Colon (tissue), 2 donors: ENCODE measurements around the gene CYFIP2.

Experiments
- FAIRE-seq: peaks from 2 replicates; lab custom pipeline; 2012; peaks lifted over from hg19 to GRCh38; lab: Jason Lieb, UNC
- donor health status: control.
- donor health status: control.

Gene CYFIP2

DNA sequence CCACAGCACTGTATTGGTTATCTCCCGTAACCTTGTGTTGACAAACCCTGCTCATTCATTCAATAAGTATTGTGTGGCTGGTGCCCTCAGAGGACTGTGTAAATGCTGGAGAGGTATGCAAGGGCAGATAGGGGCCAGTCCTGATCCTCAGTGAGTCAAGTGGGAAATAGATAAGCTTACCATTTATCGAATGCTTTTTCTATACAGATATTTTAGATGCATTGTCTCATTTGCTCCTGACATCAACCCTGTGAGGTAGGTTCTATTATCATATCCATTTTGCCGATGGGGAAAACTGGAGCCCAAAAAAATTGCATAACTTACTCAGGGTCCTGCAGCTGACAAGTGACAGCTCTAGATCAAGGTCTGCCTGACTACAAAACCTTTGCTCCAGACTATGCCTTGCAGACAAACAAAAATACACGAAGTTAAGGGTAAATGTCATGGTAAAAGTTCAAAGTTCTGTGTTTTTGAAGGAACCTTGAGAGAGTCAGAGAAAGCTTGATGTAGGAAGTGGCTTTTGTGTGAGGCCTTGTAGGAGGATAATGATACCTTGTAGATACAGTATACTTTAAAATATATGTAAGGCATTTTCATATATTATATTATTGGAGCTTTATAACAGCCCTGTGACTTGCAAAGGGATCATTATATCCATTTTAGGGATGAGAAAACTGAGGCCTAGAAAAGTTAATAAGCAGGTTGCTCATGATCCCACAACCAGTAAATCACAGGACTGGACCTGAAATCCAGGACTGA lies 22.7 kb downstream of the CYFIP2 start:
- no peak for FAIRE-seq

DNA sequence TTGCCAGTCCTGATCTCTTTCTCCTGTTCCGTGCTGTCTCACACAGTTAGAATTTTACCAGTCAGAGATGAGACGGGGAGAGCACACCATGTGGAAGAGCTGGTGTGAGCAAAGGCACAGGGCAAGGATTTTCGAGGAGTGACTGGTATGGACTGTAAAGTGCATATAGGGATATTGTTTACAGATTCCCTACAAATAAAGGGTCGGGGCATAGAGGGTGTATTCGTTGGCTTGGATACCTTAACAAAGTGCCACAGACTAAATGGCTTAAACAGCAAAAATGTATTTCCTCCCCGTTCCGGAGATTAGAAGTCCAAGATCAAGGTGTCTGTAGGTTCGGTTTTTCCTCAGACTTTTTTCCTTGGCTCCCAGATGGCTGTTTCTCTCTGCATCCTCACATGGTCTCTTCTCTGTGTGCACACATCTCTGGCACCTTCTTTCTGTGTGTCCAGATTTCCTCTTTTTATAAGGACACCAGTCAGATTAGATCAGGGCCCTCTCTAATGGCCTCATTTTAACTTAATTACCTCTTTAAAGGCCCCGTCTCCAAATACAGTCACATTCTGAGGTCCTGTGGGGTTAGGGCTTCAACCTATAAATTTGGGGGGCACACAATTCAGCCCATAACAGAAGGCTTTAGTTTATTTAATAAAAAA lies 23.4 kb downstream of the CYFIP2 start:
- no peak for FAIRE-seq

DNA sequence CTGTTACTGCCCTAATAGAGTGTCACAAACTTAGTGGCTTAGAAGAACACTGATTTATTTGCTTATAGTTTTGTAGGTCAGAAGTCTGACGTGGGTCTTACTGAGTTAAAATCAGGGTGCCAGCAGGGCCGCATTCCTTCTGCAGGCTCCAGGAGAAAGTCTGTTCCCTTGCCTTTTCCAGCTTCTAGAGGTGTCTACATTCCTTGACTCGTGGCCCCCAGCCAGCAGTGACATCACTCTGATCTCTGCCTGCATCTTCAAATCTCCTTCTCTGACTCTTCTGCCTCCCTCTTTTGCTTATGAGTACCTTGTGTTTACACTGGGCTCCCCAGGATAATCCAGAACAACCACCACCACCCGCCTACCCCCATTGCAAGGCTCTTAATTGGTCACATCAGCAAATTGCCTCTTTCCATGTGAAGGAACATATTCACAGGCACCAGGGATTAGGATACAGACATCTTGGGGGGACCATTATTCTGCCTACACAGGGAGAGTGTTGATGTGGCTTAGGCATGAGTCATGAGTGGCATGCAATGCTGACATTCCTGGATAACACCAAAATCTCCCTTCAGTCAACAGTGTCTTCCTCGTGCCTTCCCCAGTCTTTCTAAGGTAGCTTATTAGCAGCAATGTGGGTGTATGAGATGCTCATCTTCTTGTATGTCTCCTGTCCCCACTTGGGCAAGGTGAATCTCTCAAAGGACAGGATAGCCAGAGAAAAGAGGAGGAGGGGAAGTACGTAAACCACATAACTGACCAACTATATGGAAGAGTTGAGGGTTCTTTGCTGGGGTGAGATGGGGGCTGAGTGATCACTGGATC lies 24.4 kb downstream of the CYFIP2 start:
- no peak for FAIRE-seq

DNA sequence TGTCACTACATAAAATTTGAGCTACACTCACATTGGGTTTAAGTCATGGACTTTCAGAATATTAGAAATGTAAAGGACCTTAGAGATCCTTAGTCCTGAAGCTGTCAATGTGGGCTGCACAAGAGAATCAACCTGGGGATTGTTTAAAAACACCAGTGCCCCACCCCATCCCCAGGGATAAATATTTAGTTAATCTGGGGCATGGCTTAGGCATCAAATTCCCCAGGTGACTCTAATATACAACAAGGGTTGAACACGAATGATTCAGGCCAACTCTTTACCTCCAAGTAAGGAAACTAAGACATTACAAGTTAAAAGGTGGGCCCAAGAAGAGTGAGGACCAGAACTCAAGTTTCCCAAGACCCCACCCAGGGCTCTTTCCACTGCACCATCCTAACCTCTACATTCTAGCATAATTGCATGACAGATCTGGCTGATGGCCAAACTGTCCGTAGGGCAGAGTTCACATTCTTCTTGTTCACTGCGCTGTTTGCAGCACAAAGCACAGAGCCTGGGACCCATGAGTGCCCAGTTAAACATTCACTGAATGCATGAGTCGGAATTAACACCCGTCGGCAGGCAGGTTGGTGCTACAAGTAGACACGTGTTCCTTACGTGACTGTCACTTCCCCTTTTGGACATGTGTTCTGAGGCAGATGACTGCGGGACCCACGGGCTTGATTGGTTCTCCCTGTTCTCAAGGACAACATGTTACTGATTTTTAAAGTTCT lies 25.2 kb downstream of the CYFIP2 start:
- no peak for FAIRE-seq

DNA sequence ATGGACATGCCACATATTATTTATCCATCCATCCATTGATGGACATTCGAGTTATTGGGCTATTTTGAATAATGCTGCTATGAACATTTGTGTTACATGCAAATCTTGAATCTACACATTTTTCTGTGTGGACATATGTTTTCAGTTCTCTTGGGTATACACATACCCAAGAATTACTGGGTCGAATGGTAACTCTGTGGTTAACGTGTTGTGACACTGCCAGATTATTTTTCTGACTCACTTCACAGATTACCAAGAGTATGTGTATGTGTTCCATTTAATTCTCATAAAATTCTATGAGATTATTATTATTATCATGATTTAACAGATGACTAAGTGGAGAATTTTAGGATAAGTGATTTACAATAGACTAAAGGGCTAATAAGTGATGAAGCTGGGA lies 26.7 kb downstream of the CYFIP2 start:
- no peak for FAIRE-seq

DNA sequence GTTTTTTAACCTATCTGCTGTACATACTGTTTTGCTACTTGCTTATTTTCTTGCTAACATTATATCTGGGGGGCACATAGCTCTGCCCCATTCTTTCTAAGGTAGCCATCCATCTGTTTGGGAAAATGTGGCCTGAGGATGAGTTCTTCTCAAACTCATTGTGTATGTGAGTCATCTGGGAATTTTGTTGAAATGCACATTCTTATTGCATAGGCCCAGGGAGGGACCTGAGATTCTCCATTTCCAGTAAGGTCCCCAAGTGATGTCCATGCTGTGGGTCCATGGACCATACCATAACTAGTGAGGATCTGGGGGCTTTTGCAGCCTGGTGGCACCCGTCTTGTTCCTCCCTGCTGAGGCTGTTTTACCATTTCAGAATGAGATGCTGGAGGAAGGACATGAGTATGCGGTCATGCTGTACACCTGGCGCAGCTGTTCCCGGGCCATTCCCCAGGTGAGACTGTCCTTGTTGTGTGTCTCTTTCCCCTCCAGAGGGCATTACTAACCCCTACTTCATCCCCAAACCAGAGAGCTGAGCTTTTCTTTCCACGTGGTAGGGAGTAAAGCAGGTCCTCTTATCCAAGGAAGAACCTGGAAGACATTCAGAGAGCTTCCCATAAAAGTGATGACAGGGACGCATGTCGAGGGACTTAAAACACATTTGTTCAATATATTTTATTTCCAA lies 28.6 kb downstream of the CYFIP2 start:
- no peak for FAIRE-seq

DNA sequence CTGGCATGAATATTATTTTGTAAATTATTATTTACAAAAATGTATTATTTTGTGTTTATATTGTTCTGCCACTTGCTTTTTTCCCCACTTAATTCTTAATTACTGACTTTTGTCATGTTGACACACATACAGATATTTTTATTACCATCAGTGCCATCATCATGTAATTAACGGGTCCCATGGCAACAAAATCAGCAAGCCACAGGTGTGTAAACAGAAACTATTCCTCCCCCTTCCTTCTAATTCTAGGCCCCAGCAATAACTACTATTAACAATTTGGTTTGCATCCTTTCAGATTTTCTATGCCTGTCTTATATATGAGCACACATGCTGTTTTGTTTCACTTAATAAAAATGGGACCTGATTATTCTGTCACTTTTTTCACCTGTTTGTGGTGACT lies 29.3 kb downstream of the CYFIP2 start:
- FAIRE-seq: no peak

DNA sequence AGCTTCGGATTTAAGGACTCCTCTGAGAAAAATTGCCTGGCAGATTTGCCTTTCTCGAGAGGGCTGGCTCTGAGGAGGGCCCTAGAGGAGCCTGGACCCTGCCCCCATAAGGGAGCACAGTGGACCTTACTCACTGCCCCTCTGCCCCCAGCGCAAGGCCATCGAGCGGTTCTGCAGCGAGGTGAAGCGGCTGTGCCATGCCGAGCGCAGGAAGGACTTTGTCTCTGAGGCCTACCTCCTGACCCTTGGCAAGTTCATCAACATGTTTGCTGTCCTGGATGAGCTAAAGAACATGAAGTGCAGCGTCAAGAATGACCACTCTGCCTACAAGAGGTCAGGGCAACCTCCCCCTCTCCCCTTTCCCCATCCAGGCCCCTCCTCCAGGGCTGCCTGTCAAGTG lies 34.6 kb downstream of the CYFIP2 start:
- FAIRE-seq: no peak

DNA sequence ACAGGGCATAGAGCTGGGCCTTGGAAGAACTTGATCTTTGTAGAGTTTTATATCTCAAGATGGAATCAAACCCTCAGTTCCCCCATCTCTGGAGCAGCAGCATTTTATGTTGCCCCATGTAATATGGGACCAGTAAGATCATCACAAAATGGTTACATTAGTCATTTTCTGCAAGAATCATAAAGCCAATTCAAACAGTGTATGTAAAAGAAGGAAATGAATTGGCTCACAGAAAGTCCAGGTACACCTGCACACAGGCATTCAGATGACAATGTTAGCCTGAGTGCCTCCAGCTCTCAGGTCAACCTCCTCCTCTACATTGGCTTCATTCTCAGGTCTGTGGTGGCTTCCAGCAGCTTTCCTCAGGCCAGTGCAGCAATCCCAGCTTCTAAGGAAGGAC lies 35.1 kb downstream of the CYFIP2 start:
- FAIRE-seq: no peak

DNA sequence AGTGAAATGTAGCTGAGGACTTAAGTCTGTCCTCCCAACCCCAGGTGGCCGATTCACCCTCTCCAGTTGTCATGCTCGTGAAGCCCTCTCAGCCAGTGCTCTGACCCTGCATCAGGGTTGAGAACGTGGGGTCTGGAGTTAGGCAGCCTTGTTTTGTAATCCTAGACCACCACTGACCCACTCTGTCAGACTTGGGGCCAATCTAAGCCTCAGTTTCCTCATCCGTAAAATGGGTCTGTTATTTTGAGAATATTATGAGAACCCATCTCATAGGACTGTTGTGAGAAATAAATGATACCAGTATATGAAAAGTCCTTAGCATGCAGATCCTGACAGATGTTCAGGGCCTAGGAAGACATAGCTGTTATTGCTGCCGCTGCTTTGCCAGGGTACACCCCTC lies 37.1 kb downstream of the CYFIP2 start:
- FAIRE-seq: no peak

DNA sequence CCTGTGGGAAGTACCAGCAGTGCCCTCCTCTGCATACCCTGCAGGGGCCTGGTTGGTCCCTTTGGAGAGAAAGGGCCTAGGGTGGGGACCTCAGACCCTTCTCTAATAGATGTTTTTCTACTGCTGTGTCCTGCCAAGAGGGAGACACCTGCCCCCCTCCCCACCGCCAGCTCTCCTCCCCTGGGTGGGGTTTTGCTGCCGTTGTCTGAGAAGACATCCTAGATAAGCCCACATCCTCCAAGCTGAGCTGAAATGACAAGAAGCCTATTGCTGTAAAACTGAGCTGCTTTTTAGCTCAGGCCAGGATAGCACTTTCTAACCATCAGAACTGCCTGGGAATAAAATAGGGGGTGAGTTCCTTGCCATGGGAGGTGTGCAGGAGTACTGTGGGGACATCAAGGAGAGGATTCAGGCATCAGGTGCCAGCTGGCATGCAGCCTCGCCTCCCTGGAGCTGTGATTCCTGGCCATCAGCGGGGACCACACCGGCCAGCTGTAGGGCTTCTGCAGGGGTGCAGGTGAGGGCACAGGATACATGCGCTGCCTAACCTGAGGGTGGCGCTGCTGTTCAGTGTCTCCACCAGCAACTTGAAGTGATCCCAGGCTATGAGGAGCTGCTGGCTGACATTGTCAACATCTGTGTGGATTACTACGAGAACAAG lies 37.9 kb downstream of the CYFIP2 start:
- FAIRE-seq: no peak

DNA sequence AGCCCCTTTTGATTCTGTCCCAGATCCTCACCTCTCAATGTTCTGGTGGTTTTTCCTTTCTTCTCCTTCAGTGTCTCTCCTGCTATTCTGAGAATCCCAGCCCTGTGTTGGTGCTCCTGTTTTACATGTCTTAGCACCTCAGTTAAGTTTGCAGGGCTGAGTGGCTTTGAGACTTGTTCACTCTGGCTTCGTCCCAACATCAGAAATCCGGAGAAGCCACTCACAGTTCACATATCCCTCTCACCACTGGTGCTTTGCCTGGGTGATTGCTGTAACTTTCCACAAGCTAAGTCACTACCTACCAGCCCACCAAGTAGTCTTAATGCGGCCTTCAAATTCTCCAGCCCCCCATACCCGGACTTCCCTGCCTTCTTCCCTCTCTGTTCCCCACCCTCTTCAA lies 40.2 kb downstream of the CYFIP2 start:
- FAIRE-seq: no peak

DNA sequence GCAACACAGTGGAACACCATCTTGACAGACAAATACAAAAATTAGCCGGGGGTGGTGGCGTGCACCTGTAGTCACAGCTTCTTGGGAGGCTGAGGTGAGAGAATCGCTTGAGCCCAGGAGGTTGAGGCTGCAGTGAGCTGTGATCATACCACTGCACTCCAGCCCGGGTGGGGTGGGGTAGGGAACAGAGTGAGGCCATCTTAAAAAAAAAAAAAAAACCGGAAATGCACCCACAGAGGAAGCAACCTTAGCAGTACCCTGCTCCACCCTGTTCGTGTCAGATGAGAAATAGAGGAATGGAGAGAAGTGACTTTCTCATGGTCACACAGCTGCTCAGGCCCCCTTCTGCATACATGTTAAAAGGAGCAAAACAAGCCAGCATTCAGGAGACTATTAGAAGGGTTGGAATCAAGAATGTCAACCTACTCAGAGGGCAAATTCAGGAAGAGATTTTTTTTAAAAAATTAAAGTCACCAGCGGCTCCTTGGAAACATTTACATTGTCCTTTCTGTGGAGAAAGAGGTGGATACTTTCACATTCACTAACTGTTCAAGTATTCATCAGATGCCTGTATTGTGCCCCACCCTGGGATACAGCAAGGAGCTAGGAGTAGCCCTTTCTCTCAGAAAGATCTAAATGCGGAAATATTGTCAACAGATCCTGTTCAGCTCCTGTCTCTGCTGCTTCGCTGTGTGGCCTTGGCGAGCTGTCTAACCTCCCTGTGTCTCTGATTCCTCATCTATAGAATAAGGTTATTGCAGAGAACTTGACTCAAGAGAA lies 41.0 kb downstream of the CYFIP2 start:
- no peak for FAIRE-seq

DNA sequence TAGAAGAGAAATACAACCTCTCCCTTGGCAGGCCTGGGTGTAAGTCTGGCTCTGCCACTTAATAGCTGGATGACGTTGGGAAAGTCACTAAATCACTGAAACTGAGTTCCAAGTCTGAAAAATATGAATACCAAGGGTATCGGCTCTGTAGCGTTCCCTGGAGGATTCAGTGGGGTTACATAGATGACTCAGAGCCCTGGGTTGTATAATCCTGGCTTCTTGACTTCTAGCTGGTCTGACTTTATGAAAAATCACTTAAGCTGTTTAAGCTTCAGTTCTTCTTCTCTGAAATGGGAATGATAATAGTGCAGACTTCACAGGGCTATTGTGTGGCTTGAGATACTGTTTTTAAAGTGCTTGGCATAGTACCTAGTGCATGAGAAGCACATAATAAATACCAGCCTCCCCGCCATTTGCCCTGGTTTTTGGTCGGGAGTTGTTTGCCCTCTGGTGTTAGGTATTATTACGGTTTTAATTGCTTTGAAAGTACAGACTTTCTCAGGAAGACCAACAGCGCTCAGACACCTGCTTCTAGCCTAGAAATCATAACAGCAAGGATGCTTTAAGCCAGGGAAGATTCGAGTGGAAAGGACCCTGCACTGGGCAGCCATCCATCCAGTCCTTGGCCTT lies 43.0 kb downstream of the CYFIP2 start:
- FAIRE-seq: no peak

DNA sequence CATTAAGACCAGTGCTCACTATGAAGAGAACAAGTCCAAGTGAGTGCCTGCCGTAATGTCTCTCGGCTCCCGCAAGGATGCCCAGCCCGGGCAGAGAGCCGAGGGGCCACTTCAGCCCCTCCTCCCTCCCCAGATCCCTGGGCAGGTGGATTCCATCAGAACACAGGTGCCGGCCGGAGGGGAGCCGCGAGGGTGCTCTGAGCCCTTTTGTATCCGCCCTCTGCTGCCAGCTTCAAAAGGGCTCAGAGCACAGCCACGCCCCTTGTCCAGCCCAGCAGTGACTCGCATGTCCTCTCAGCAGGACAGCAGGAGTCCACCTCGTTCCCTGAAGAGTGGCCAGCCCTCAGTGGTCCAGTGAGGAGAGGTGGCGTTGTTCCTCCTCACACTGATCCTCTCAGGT lies 43.9 kb downstream of the CYFIP2 start:
- no peak for FAIRE-seq

DNA sequence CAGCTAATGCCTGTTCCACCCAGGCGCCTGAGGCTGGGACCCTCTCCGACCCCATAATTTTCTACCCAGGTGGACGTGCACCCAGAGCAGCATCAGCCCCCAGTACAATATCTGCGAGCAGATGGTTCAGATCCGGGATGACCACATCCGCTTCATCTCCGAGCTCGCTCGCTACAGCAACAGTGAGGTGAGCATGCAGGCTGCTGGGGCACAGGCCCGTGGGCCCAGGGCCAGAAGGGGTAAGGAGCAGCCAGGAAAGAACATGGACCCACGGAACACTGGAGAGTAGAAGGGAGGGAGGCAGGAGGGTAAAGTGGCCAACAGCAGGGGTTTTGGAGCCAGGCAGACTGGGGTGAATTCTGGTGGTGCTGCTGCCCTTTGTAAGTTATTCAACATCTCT lies 45.7 kb downstream of the CYFIP2 start:
- no peak for FAIRE-seq

DNA sequence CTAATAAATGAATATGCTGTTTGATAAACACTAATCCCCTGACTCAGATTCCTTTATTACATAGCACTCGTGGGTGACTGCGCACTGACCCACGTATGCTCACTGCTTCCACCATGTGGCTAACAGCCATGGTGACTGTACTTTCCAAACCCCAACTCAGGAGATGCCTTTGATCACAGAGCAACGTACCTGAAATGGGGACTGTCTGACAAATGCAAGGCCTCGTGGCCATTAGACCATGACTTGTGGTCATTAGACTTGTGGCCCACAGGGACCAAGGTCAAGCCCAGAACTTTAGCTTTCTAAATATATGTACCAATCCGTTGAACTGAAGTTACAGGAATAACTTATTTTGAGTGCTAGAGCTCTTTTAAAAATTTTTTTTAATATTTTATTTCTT lies 46.6 kb downstream of the CYFIP2 start:
- FAIRE-seq: no peak

DNA sequence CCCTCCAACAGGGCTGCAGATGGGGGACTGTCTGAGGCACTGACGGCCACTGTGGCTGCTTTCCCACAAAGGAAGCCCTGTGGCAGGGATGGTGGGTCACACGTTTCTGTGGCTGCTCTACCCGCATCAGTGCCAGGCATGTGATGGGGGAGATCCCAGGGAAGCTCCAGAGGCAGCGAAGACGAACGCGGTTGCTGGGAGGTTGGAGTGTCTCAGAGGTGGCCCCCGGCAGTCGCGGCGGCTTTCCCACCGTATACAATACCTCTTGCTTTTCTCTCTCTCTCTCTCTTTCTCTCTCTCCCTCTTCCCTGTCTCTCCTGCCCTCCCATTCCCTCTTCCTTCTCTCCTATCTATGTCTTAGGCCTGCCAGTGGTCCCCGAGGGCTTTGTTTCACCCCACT lies 56.7 kb downstream of the CYFIP2 start:
- FAIRE-seq: no peak

DNA sequence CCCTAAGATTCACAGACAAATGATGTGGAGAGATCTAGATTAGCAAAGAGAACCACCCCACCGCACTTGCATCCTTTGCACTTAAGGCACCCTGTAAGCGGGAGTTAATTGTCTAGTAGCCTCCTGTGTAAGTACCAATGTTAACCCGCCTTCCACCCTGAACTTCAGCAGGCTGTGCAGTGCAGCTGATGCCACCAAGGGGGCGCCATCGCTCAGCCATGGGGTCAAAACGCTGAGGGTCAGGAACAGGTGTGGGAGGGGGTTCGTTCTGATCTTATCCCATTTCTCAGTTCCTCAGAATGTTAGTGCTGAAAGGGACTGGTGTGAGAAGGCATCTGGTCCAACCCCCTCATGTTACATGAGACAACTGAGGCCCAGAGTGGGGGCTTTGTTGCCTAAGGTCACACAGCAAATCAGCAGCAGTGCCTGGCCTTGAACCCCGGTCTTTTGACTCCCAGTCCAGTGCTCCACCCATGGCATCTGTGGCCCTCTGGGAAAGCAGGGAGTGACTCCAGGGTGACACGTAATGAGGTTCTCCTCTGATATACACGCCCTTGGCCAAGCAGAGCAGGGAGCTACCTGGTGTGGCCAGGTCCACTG lies 57.3 kb downstream of the CYFIP2 start:
- no peak for FAIRE-seq

DNA sequence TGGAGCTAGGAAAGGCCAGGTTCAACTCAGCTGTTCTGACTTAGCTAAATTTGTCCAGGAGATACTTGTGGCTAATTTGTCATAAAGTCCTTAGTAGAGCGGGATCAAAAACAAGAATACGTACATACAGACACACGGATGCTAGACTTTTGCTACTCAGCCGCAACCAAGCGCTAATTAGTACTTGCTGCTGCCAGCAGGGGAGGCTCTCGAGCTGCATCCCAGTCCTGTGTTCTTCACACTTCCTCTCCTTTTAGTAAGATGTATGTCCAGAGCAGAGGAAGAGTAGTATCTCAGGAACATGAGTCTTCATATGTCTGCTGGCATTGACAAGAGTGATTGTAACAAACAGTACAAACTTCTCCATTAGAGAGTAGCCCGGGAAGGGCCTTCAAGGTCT lies 58.3 kb downstream of the CYFIP2 start:
- no peak for FAIRE-seq
